ENCODE data around the gene GABRR1. TPM values are rescaled to one million over a fixed set of nuclear protein-coding genes. Genes with fewer than 3 reads are reported as not detected.

The GABRR1 gene
- total RNA-seq, 4 donors from 2014 or later = 0.20 to 0.25 TPM; not detected in 2

DNA sequence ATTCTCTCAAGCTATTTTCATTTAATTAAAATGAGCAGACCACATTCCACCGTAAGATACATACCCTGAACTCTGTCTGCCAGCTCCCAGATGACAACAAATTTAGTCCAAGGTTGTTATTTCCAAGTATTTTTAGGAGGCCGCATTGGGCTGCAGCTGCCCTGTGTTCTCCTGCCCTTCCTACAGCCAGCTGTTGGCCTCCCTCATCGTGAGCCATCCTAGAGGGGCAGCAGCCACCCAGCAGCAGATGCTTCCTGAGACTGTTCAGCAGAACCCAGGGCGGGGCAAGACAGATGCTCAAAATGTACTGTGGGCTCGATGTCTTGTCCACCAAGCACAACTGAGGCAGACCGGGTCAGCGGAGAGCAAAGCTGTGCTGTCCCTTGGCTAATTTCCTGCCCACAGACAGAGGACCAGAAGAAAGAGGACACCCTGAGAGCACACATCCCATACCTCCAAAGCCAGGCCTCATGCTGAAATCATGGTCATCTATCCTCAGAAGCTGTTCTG is 16.4 kb downstream of the GABRR1 start:
- Histone ChIP-seq H3K27me3 (no peaks in the 10 kb centered on the region), H3K4me1 (no peaks in the 10 kb centered on the region), H3K4me3 (no peak overlapping the region), H3K9me3 (no peaks in the 10 kb centered on the region), H3K36me3 (no peaks in the 10 kb centered on the region), H3K27ac (no peak overlapping the region)
- ATAC-seq (no peak), DNase-seq (no peak)
- in situ Hi-C loops (cut with MboI; ENCODE audit: low sequenced_read_pairs in 4 of 4) = no loop called here
- intact Hi-C loops (cut with DNase I; ENCODE audit: low total_unique reads) = no loop called here
- TF ChIP-seq POLR2A (IDR thresholded peaks at IDR 0.05) (no peak), CTCF (IDR thresholded peaks at IDR 0.05 in 4 of 5, conservative IDR thresholded peaks at IDR 0.05 in 1 of 5) (no peak)

DNA sequence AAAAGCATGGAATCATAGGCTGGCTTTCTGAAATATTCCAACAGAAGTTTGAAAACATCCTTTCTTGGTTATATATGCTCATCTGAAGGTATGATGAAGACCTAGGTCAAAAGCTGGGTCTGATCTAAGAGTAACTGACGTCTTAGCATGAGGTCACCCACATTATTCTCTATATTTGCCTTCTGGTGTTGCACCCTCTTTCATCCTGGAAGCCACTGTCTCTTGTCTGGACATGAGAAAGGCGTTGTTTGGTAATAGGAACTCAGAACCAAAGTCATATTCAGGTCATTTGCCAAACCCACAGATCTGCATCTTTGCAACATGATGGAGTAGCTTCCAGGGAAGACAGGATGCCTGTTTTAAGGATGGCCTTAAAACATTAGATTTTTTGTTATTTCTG is 17.6 kb downstream of the GABRR1 start:
- no peak for DNase-seq
- in situ Hi-C loops (cut with MboI; ENCODE audit: low sequenced_read_pairs in 4 of 4) = no loop called here
- Histone ChIP-seq H3K27ac (no peak overlapping the region), H3K4me1 (no peaks in the 10 kb centered on the region), H3K36me3 (no peaks in the 10 kb centered on the region), H3K9me3 (no peaks in the 10 kb centered on the region), H3K4me3 (no peak overlapping the region), H3K27me3 (no peaks in the 10 kb centered on the region)
- no peak for ATAC-seq
- TF ChIP-seq POLR2A (IDR thresholded peaks at IDR 0.05) = no peak
- TF ChIP-seq CTCF (IDR thresholded peaks at IDR 0.05 in 4 of 5, conservative IDR thresholded peaks at IDR 0.05 in 1 of 5) = no peak
- intact Hi-C loops (cut with DNase I; ENCODE audit: low total_unique reads) = no loop called here

GRCh38 chr6:89198235-89198634 is 18.9 kb downstream of the GABRR1 start:
- in situ Hi-C loops (cut with MboI; ENCODE audit: low sequenced_read_pairs in 4 of 4) (no loop called here), intact Hi-C loops (cut with DNase I; ENCODE audit: low total_unique reads) (no loop called here)
- H3K4me3 ChIP-seq = no peak overlapping the region
- H3K4me1 ChIP-seq = no peaks in the 10 kb centered on the region
- ATAC-seq (no peak), DNase-seq (no peak)
- no peak overlapping the region for H3K27ac ChIP-seq
- TF ChIP-seq POLR2A (IDR thresholded peaks at IDR 0.05) (no peak), CTCF (IDR thresholded peaks at IDR 0.05 in 4 of 5, conservative IDR thresholded peaks at IDR 0.05 in 1 of 5) (no peak)
- no peaks in the 10 kb centered on the region for H3K9me3 ChIP-seq
- H3K27me3 ChIP-seq = no peaks in the 10 kb centered on the region
- H3K36me3 ChIP-seq = no peaks in the 10 kb centered on the region

DNA sequence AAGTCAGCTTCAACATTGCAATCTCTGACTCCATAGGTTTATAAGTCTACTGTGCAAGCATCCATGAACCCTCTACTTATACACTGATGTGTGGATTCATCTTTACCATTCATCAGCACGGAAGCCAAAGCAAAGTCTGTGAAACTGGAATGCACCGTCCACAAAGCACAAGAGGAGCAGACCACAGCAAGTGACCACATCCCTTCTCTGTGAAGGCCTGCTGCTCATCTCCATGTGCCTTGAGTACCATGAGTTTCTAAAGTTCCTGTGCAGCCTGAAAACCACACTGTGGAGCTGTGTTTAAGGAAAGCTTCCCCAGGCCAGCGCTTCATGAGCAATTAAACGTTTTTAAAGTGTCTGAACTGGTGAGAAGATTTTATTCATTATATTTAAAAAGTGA is 20.0 kb downstream of the GABRR1 start:
- in situ Hi-C loops (cut with MboI; ENCODE audit: low sequenced_read_pairs in 4 of 4) = no loop called here
- H3K4me3 ChIP-seq = no peak overlapping the region
- TF ChIP-seq CTCF (IDR thresholded peaks at IDR 0.05 in 4 of 5, conservative IDR thresholded peaks at IDR 0.05 in 1 of 5) = no peak
- no peak for TF ChIP-seq POLR2A (IDR thresholded peaks at IDR 0.05)
- intact Hi-C loops (cut with DNase I; ENCODE audit: low total_unique reads) = no loop called here
- no peak overlapping the region for H3K27ac ChIP-seq
- DNase-seq (no peak), ATAC-seq (no peak)
- H3K27me3 ChIP-seq = no peaks in the 10 kb centered on the region
- H3K4me1 ChIP-seq = no peaks in the 10 kb centered on the region
- no peaks in the 10 kb centered on the region for H3K9me3 ChIP-seq
- no peaks in the 10 kb centered on the region for H3K36me3 ChIP-seq

DNA sequence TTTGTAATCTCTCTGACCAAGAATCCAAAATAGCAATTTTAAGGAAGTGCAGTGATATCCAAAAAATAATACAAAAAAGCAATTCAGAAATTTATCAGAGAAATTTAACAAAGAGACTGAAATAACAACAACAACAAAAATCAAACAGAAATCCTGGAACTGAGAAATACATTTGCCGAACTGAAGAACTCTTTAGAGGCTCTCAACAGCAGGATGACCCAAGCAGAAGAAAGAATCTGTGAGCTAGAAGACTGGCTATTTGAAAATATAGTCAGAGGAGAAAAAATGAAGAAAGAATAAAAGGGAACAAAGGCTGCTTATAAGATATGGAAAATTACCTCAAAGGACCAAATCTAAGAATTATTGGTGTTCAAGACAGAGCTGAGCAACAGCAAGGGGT is 22.6 kb downstream of the GABRR1 start:
- TF ChIP-seq CTCF (IDR thresholded peaks at IDR 0.05 in 4 of 5, conservative IDR thresholded peaks at IDR 0.05 in 1 of 5) (no peak), POLR2A (IDR thresholded peaks at IDR 0.05) (no peak)
- H3K27ac ChIP-seq = no peak overlapping the region
- no peaks in the 10 kb centered on the region for H3K27me3 ChIP-seq
- in situ Hi-C loops (cut with MboI; ENCODE audit: low sequenced_read_pairs in 4 of 4) = no loop called here
- no peaks in the 10 kb centered on the region for H3K4me1 ChIP-seq
- intact Hi-C loops (cut with DNase I; ENCODE audit: low total_unique reads) = no loop called here
- ATAC-seq = no peak
- no peaks in the 10 kb centered on the region for H3K36me3 ChIP-seq
- no peak overlapping the region for H3K4me3 ChIP-seq
- no peaks in the 10 kb centered on the region for H3K9me3 ChIP-seq
- no peak for DNase-seq

Measured in gastrocnemius medialis (tissue), 4 donors.